ENCODE results near the gene C20orf202.

Gene C20orf202

DNA sequence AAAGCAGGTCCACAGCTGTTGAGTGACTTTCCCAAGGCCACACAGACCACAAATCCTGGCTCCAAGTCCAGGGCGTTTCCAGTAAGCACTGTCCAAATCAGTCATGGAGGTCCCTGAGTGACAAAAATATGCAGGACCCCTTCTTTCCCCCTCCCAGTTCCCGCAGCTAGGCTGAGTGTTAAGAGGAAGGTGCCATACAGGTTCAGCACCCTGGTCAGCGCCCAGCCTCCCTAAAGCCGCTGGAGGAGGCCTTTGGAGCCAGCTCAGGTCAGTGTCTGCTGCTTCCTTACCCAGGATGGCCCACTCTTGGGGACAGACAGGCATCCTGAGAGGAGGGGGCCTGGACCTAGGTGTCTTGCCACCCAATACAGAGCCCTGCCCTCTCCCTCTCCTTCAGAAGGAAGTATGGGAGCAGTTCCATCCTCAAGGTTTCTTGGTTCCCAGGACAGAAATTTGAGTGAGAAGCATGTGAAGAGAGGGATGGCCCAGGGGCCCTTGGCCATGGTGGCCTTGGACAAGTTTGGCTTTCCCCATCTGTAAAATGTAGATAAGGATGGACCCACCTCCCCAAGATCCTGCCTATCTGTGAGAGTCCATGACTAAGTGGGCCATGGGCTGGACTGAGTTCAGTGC, 31.7 kb upstream of the C20orf202 start:
- Mint-ChIP-seq H3K27me3 (no peaks in the 10 kb centered on the region), H3K36me3 (ENCODE audit: insufficient read depth) (peaks cover 25% of the 10 kb centered on the region), H3K4me1 (no peaks in the 10 kb centered on the region), H3K4me3 (no peak overlapping the region), H3K27ac (ENCODE audit: low read depth) (no peak overlapping the region), H3K9me3 (no peaks in the 10 kb centered on the region)
- ATAC-seq (replicated peaks; ENCODE audit: extremely low read depth, poor library complexity, severe bottlenecking) (no peak), DNase-seq (ENCODE audit: low spot score in 2 of 2) (no peak)

DNA sequence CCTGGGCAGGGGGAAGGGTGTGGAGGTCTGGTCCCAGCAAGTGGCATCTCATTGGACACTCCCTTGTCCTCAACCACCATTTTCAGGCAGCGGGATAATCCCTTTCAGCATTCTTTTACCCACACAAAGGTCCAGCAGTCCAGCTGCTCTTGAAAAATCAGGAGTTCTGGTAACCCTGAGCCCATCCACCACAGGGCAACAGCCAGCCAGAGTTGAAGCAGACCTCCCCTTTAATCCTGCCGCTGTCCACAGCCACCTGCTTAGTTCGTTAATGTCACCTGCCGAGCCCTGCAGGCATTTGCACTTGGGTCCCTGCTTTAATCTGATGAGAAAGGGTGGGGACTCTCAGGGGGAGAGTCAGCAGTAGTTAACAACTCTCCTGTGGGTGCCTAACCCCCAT, 29.6 kb upstream of the C20orf202 start:
- Mint-ChIP-seq H3K36me3 (ENCODE audit: insufficient read depth) (peaks cover 8% of the 10 kb centered on the region), H3K4me1 (peaks cover 6% of the 10 kb centered on the region), H3K27me3 (no peaks in the 10 kb centered on the region), H3K9me3 (no peaks in the 10 kb centered on the region), H3K27ac (ENCODE audit: low read depth) (no peak overlapping the region), H3K4me3 (no peak overlapping the region)
- DNase-seq (ENCODE audit: low spot score in 2 of 2) (no peak), ATAC-seq (replicated peaks; ENCODE audit: extremely low read depth, poor library complexity, severe bottlenecking) (no peak)

- Mint-ChIP-seq H3K4me3 (no peak overlapping the region), H3K36me3 (ENCODE audit: insufficient read depth) (peaks cover 5% of the 10 kb centered on the region), H3K27ac (ENCODE audit: low read depth) (no peak overlapping the region), H3K27me3 (no peaks in the 10 kb centered on the region), H3K4me1 (peaks cover 6% of the 10 kb centered on the region), H3K9me3 (no peaks in the 10 kb centered on the region)
- no peak for DNase-seq (ENCODE audit: low spot score in 2 of 2)
- ATAC-seq (replicated peaks; ENCODE audit: extremely low read depth, poor library complexity, severe bottlenecking): no peak
These were observed 28.5 kb upstream of the C20orf202 start for GRCh38 chr20:1174787-1175186.

DNA sequence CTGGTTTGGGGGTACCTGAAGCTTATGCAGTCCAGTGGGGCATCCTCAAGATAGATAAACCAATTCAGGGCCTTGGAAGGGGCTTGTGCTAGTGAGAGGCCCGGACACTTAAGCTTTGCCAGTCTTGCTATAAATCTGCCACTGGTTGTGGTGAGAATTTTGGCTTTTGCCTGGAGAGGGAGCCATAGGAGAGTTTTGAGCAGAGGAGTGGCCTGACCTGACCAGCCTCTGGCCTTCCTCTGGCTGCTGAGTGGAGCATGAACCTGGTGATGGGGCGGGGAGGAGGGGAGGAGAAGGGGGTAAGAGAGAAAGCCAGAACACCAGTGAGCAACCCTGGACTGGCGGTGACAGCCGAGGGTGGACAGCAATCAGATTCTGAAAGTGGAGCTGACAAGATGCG, 25.6 kb upstream of the C20orf202 start:
- DNase-seq (ENCODE audit: low spot score in 2 of 2): no peak
- ATAC-seq (replicated peaks; ENCODE audit: extremely low read depth, poor library complexity, severe bottlenecking): no peak
- Mint-ChIP-seq H3K27ac (ENCODE audit: low read depth) (no peak overlapping the region), H3K4me3 (no peak overlapping the region), H3K4me1 (peaks cover 6% of the 10 kb centered on the region), H3K27me3 (peaks cover 9% of the 10 kb centered on the region), H3K36me3 (ENCODE audit: insufficient read depth) (peaks cover 2% of the 10 kb centered on the region), H3K9me3 (no peaks in the 10 kb centered on the region)

GRCh38 chr20:1178103-1178502, 25.2 kb upstream of the C20orf202 start:
- DNase-seq (ENCODE audit: low spot score in 2 of 2): no peak
- no peak for ATAC-seq (replicated peaks; ENCODE audit: extremely low read depth, poor library complexity, severe bottlenecking)
- no peak overlapping the region for H3K4me3 Mint-ChIP-seq
- peaks cover 13% of the 10 kb centered on the region for H3K27me3 Mint-ChIP-seq
- H3K36me3 Mint-ChIP-seq (ENCODE audit: insufficient read depth): peaks cover 2% of the 10 kb centered on the region
- H3K4me1 Mint-ChIP-seq: peaks cover 6% of the 10 kb centered on the region
- H3K9me3 Mint-ChIP-seq: no peaks in the 10 kb centered on the region
- H3K27ac Mint-ChIP-seq (ENCODE audit: low read depth): no peak overlapping the region

GRCh38 chr20:1178623-1179022, 24.6 kb upstream of the C20orf202 start:
- peaks cover 19% of the 10 kb centered on the region for H3K27me3 Mint-ChIP-seq
- no peaks in the 10 kb centered on the region for H3K9me3 Mint-ChIP-seq
- no peak for DNase-seq (ENCODE audit: low spot score in 2 of 2)
- H3K4me3 Mint-ChIP-seq: no peak overlapping the region
- peaks cover 6% of the 10 kb centered on the region for H3K4me1 Mint-ChIP-seq
- H3K27ac Mint-ChIP-seq (ENCODE audit: low read depth): no peak overlapping the region
- H3K36me3 Mint-ChIP-seq (ENCODE audit: insufficient read depth): peaks cover 2% of the 10 kb centered on the region
- no peak for ATAC-seq (replicated peaks; ENCODE audit: extremely low read depth, poor library complexity, severe bottlenecking)

GRCh38 chr20:1180949-1181348, 22.3 kb upstream of the C20orf202 start:
- no peak overlapping the region for H3K4me3 Mint-ChIP-seq
- DNase-seq (ENCODE audit: low spot score in 2 of 2): no peak
- peaks cover 16% of the 10 kb centered on the region for H3K4me1 Mint-ChIP-seq
- ATAC-seq (replicated peaks; ENCODE audit: extremely low read depth, poor library complexity, severe bottlenecking): no peak
- peaks cover 2% of the 10 kb centered on the region for H3K36me3 Mint-ChIP-seq (ENCODE audit: insufficient read depth)
- no peaks in the 10 kb centered on the region for H3K9me3 Mint-ChIP-seq
- H3K27me3 Mint-ChIP-seq: peaks cover 32% of the 10 kb centered on the region
- H3K27ac Mint-ChIP-seq (ENCODE audit: low read depth): no peak overlapping the region

GRCh38 chr20:1182106-1182505, 21.1 kb upstream of the C20orf202 start:
- Mint-ChIP-seq H3K36me3 (ENCODE audit: insufficient read depth) (peaks cover 2% of the 10 kb centered on the region), H3K4me3 (no peak overlapping the region), H3K27ac (ENCODE audit: low read depth) (no peak overlapping the region), H3K4me1 (peaks cover 18% of the 10 kb centered on the region), H3K9me3 (no peaks in the 10 kb centered on the region), H3K27me3 (peaks cover 32% of the 10 kb centered on the region)
- DNase-seq (ENCODE audit: low spot score in 2 of 2) (no peak), ATAC-seq (replicated peaks; ENCODE audit: extremely low read depth, poor library complexity, severe bottlenecking) (no peak)

DNA sequence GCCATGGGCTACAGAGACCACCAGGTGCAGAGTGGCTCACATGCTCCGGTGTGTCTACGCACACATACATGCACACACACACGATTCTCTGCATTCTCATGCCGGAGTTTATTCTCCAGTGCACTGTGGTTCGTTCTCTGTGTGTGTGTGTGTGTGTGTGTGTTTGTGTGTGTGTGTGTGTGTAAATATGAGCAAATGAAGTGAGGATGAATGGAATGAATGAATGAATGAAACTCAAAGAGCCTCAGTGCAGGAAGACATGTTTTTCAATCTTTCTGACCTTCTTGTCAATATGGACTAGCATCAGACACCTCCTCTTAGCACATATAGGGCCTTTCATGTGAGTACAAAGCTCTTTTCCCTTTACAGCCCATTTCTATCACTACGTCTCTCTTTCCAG, 20.1 kb upstream of the C20orf202 start:
- Mint-ChIP-seq H3K9me3 (no peaks in the 10 kb centered on the region), H3K27me3 (peaks cover 32% of the 10 kb centered on the region), H3K27ac (ENCODE audit: low read depth) (peak overlapping the region; percentile 45), H3K4me3 (no peak overlapping the region), H3K36me3 (ENCODE audit: insufficient read depth) (no peaks in the 10 kb centered on the region), H3K4me1 (peaks cover 13% of the 10 kb centered on the region)
- DNase-seq (ENCODE audit: low spot score in 2 of 2) (no peak), ATAC-seq (replicated peaks; ENCODE audit: extremely low read depth, poor library complexity, severe bottlenecking) (no peak)

DNA sequence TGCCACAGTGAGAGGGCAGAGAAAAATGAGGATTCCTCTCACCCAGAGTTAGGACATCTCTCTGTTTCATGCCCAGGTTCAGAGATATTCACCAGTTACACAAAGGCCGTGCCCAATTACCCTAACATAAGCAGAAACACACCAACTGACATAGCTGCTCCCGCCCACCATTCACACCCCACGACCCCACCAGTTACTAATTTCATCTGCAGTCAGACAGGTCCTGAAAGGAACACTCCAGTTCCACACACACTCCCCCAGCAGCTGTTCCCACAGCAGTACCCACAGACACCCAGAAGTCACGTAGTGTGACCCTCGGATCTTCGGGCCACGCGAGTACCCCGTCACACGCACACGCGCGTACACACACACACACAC, 19.0 kb upstream of the C20orf202 start:
- H3K36me3 Mint-ChIP-seq (ENCODE audit: insufficient read depth): no peaks in the 10 kb centered on the region
- no peak overlapping the region for H3K27ac Mint-ChIP-seq (ENCODE audit: low read depth)
- H3K4me3 Mint-ChIP-seq: peak overlapping the region; percentile 51
- no peak for ATAC-seq (replicated peaks; ENCODE audit: extremely low read depth, poor library complexity, severe bottlenecking)
- peaks cover 13% of the 10 kb centered on the region for H3K4me1 Mint-ChIP-seq
- no peaks in the 10 kb centered on the region for H3K9me3 Mint-ChIP-seq
- H3K27me3 Mint-ChIP-seq: peaks cover 34% of the 10 kb centered on the region
- DNase-seq (ENCODE audit: low spot score in 2 of 2): no peak

GRCh38 chr20:1184638-1185315, 18.5 kb upstream of the C20orf202 start, which contains the start of gene TMEM74B:
TMEM74B (minus strand) TSS chr20:1184981; CDS start chr20:1183801, 1,180 bp downstream.
- Mint-ChIP-seq H3K4me3 (peak within 1 kb of the TSS; percentile 65), H3K36me3 (ENCODE audit: insufficient read depth) (no peaks in the 10 kb centered on the region), H3K4me1 (peaks cover 13% of the 10 kb centered on the region), H3K27ac (ENCODE audit: low read depth) (no peak within 1 kb of the TSS), H3K27me3 (peaks cover 39% of the 10 kb centered on the region), H3K9me3 (no peaks in the 10 kb centered on the region)
- no peak for ATAC-seq (replicated peaks; ENCODE audit: extremely low read depth, poor library complexity, severe bottlenecking)
- DNase-seq (ENCODE audit: low spot score in 2 of 2): no peak

- peaks cover 13% of the 10 kb centered on the region for H3K4me1 Mint-ChIP-seq
- H3K36me3 Mint-ChIP-seq (ENCODE audit: insufficient read depth): no peaks in the 10 kb centered on the region
- no peak overlapping the region for H3K27ac Mint-ChIP-seq (ENCODE audit: low read depth)
- H3K27me3 Mint-ChIP-seq: peaks cover 44% of the 10 kb centered on the region
- no peaks in the 10 kb centered on the region for H3K9me3 Mint-ChIP-seq
- no peak for ATAC-seq (replicated peaks; ENCODE audit: extremely low read depth, poor library complexity, severe bottlenecking)
- no peak overlapping the region for H3K4me3 Mint-ChIP-seq
- no peak for DNase-seq (ENCODE audit: low spot score in 2 of 2)
These were observed 17.9 kb upstream of the C20orf202 start for GRCh38 chr20:1185316-1185741.

GRCh38 chr20:1185790-1186334, 17.4 kb upstream of the C20orf202 start:
- Mint-ChIP-seq H3K27me3 (peaks cover 48% of the 10 kb centered on the region), H3K36me3 (ENCODE audit: insufficient read depth) (no peaks in the 10 kb centered on the region), H3K4me1 (peaks cover 13% of the 10 kb centered on the region), H3K9me3 (no peaks in the 10 kb centered on the region), H3K27ac (ENCODE audit: low read depth) (no peak overlapping the region), H3K4me3 (peak overlapping the region; percentile 65)
- no peak for DNase-seq (ENCODE audit: low spot score in 2 of 2)
- no peak for ATAC-seq (replicated peaks; ENCODE audit: extremely low read depth, poor library complexity, severe bottlenecking)

All from central memory CD8-positive, alpha-beta T cell (primary cell).